Panc1 (cell line): ENCODE measurements around the gene CACNA1C. TPM values are rescaled to one million over a fixed set of nuclear protein-coding genes. Genes with fewer than 3 reads are reported as not detected.

ENCODE experiments used
- ATAC-seq: fragments of 200-7000 bp; cut with Tn5 transposase; 2 replicates; pipeline ENCODE4 v1.9.1; 2020; ENCODE audit warnings: mild to moderate bottlenecking, moderate library complexity
- BruUV-seq: library from RNA; stranded (reverse); fragments of 400-500 nt; replicated peaks from 2 replicates; lab custom pipeline; 2021; lab: Mats Ljungman, UMichigan
- CTCF ChIA-PET: fragments of 300-600 bp; sonication (Branson Sonifier 250); formaldehyde crosslinking; loops from one replicate; lab custom pipeline; 2022; ENCODE audit warnings: antibody characterized with exemption; lab: Charles Lee
- POLR2A ChIA-PET: fragments of 300-600 bp; sonication (Branson Sonifier 250); formaldehyde crosslinking; loops from one replicate; lab custom pipeline; 2022; ENCODE audit warnings: antibody characterized with exemption; lab: Charles Lee
- DNase-seq: peaks from one replicate; pipeline ENCODE4 v3.0.0-alpha.2; 2010; ENCODE audit warnings: low read depth, low spot score
- H3K27ac ChIP-seq: 2 replicates; pipeline ENCODE4 v1.5.1; 2011; ENCODE audit warnings: mild to moderate bottlenecking, low read length, inconsistent platforms
- H3K27me3 ChIP-seq: fragments of 200-500 bp; sonication (Bioruptor generic); 2 replicates; pipeline ENCODE4 v1.6.0; 2014; ENCODE audit warnings: low read length, inconsistent platforms; ENCODE audit not compliant: control insufficient read depth, insufficient read depth
- H3K36me3 ChIP-seq: fragments of 200-500 bp; sonication (Bioruptor generic); 2 replicates; pipeline ENCODE4 v1.5.1; 2014; ENCODE audit warnings: inconsistent platforms, mild to moderate bottlenecking, low read length, moderate library complexity; ENCODE audit not compliant: control insufficient read depth, insufficient read depth
- H3K4me1 ChIP-seq: 2 replicates; pipeline ENCODE4 v1.5.1; 2011; ENCODE audit warnings: inconsistent platforms, mild to moderate bottlenecking, low read length, moderate library complexity; ENCODE audit not compliant: control insufficient read depth, insufficient read depth
- H3K4me3 ChIP-seq, 2 experiments: 2 replicates each; pipeline ENCODE4 v1.5.1; 2011 to 2012; ENCODE audit warnings: low read depth in 2 of 2, low read length in 2 of 2, mild to moderate bottlenecking in 2 of 2, inconsistent platforms in 1 of 2, moderate library complexity in 1 of 2
- H3K9me3 ChIP-seq: fragments of 200-500 bp; sonication (Bioruptor generic); 2 replicates; pipeline ENCODE4 v1.5.1; 2014; ENCODE audit warnings: low read depth, mild to moderate bottlenecking, inconsistent platforms, low read length, moderate library complexity; ENCODE audit not compliant: control insufficient read depth, insufficient read depth
- POLR2AphosphoS5 ChIP-seq: IDR thresholded peaks from 2 replicates; pipeline ENCODE4 v1.6.1; 2012; ENCODE audit warnings: mild to moderate bottlenecking, low read depth, low read length, moderate library complexity
- SIN3A ChIP-seq: IDR thresholded peaks from 2 replicates; pipeline ENCODE4 v1.6.1; 2012; ENCODE audit warnings: low read depth, mild to moderate bottlenecking, low read length, moderate library complexity, borderline replicate concordance; ENCODE audit not compliant: insufficient read depth
- TCF7L2 ChIP-seq: IDR thresholded peaks from 2 replicates; pipeline ENCODE4 v1.6.1; 2011; ENCODE audit warnings: mild to moderate bottlenecking, low read depth, low read length, inconsistent platforms
- in situ Hi-C: cut with HindIII; loops from 2 replicates; pipeline ENCODE4 v1.10.0; 2016; ENCODE audit warnings: low sequenced_read_pairs, low pct_unique_long_range_greater_than_20kb
- intact Hi-C: fragments of 100-400 bp; cut with micrococcal nuclease; formaldehyde crosslinking; loops from one replicate; pipeline ENCODE4 v1.10.0; 2022; ENCODE audit not compliant: unreplicated experiment
- total RNA-seq: library from RNA; stranded (reverse); gene quantifications from one replicate; pipeline ENCODE4 v1.2.1, GENCODE V29; 2021; ENCODE audit not compliant: unreplicated experiment
- TF ChIP-seq, protein P1 (sequence below): fragments of 450-650 bp; IDR thresholded peaks from 2 replicates; pipeline ENCODE4 v1.5.1; 2017; ENCODE audit warnings: mild to moderate bottlenecking
- TF ChIP-seq, protein P2 (sequence below), 2 experiments: IDR thresholded peaks; 2 replicates each; pipeline ENCODE4 v1.6.1; 2011 to 2012; ENCODE audit warnings: low read depth in 2 of 2, control low read depth in 1 of 2, low read length in 1 of 2, mild to moderate bottlenecking in 1 of 2, moderate library complexity in 1 of 2; ENCODE audit not compliant: insufficient read depth in 1 of 2

CACNA1C gene
- total RNA-seq, 1 experiment from 2014 or later = 0.03 TPM

DNA sequence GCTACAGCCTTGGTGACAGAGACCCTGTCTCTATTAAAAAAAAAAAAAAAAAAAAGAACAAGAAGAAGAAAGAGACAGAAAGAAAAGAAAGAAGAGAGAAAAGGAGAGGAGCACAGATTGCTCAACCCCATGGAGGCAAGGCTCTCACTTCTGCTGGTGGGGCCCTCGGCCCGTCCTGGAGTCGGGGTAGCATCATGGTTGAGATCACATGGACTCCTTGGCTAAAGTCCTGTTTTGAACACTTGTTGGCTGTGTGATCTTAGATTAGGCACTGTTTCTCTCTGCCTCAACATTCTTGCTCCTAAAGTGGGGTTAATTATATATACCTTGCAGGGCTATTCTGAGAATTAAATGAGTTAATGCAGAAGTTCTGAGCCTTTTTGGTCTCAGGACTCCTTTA lies 207.7 kb downstream of the CACNA1C start:
- Histone ChIP-seq H3K4me3 (no peak overlapping the region), H3K36me3 (no peaks in the 10 kb centered on the region), H3K27ac (no peak overlapping the region), H3K27me3 (no peaks in the 10 kb centered on the region), H3K9me3 (peaks cover 5% of the 10 kb centered on the region; the same call in 1 of the 2 replicates), H3K4me1 (no peaks in the 10 kb centered on the region)
- intact Hi-C loops (no loop called here), in situ Hi-C loops (no loop called here)
- no peak for ATAC-seq
- POLR2A ChIA-PET = no interaction called here
- DNase-seq = no peak
- CTCF ChIA-PET = no interaction called here
- no TSS peak for BruUV-seq
- TF ChIP-seq, protein P1, sequence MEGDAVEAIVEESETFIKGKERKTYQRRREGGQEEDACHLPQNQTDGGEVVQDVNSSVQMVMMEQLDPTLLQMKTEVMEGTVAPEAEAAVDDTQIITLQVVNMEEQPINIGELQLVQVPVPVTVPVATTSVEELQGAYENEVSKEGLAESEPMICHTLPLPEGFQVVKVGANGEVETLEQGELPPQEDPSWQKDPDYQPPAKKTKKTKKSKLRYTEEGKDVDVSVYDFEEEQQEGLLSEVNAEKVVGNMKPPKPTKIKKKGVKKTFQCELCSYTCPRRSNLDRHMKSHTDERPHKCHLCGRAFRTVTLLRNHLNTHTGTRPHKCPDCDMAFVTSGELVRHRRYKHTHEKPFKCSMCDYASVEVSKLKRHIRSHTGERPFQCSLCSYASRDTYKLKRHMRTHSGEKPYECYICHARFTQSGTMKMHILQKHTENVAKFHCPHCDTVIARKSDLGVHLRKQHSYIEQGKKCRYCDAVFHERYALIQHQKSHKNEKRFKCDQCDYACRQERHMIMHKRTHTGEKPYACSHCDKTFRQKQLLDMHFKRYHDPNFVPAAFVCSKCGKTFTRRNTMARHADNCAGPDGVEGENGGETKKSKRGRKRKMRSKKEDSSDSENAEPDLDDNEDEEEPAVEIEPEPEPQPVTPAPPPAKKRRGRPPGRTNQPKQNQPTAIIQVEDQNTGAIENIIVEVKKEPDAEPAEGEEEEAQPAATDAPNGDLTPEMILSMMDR = no peak
- TF ChIP-seq, protein P2, sequence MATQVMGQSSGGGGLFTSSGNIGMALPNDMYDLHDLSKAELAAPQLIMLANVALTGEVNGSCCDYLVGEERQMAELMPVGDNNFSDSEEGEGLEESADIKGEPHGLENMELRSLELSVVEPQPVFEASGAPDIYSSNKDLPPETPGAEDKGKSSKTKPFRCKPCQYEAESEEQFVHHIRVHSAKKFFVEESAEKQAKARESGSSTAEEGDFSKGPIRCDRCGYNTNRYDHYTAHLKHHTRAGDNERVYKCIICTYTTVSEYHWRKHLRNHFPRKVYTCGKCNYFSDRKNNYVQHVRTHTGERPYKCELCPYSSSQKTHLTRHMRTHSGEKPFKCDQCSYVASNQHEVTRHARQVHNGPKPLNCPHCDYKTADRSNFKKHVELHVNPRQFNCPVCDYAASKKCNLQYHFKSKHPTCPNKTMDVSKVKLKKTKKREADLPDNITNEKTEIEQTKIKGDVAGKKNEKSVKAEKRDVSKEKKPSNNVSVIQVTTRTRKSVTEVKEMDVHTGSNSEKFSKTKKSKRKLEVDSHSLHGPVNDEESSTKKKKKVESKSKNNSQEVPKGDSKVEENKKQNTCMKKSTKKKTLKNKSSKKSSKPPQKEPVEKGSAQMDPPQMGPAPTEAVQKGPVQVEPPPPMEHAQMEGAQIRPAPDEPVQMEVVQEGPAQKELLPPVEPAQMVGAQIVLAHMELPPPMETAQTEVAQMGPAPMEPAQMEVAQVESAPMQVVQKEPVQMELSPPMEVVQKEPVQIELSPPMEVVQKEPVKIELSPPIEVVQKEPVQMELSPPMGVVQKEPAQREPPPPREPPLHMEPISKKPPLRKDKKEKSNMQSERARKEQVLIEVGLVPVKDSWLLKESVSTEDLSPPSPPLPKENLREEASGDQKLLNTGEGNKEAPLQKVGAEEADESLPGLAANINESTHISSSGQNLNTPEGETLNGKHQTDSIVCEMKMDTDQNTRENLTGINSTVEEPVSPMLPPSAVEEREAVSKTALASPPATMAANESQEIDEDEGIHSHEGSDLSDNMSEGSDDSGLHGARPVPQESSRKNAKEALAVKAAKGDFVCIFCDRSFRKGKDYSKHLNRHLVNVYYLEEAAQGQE (IDR thresholded peaks at IDR 0.05; ENCODE audit: insufficient read depth in 1 of 2, low read depth in 2 of 2, low read length in 1 of 2) = no peak
- no peak for TF ChIP-seq POLR2AphosphoS5

DNA sequence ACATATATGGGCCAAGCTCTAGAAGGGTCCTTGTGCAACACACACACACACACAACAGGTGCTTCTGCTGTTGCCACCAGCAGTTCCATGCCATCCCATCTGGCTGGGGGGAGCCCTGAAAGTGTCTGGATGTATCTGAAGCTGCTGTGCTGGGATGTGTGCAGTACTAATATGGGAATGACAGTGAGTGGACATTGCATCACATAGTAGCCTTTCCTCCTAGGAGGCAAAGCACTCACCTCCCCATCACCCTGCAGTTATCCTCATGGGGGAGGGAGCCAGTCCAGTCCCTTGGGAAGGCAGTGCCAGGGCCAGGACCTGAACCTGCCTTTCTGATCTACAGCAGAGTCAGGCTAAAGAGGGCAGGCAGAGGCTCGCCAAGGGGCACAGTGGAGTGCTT lies 208.9 kb downstream of the CACNA1C start:
- no peak for DNase-seq
- intact Hi-C loops (no loop called here), in situ Hi-C loops (no loop called here)
- Histone ChIP-seq H3K4me1 (no peaks in the 10 kb centered on the region), H3K27me3 (no peaks in the 10 kb centered on the region), H3K27ac (no peak overlapping the region), H3K36me3 (no peaks in the 10 kb centered on the region), H3K4me3 (no peak overlapping the region), H3K9me3 (no peaks in the 10 kb centered on the region)
- ChIA-PET CTCF (no interaction called here), POLR2A (no interaction called here)
- no peak for TF ChIP-seq SIN3A
- no peak for TF ChIP-seq TCF7L2
- TF ChIP-seq, protein P1 = no peak
- no peak for TF ChIP-seq POLR2AphosphoS5
- TF ChIP-seq, protein P2 (IDR thresholded peaks at IDR 0.05; ENCODE audit: insufficient read depth in 1 of 2, low read depth in 2 of 2, low read length in 1 of 2) = no peak
- no peak for ATAC-seq
- BruUV-seq = no TSS peak
